ES-I3 (cell line): ENCODE measurements around the gene SEC24C.
A peak's percentile ranks its signal among the peaks of the same experiment; 100 is the strongest.
"Not testable (repeated sequence)": the region's sequence is repeated elsewhere in the genome, so short reads cannot be mapped to it uniquely, and the experiment has no call there.

ENCODE experiments used
- H3K36me3 ChIP-seq: 2 replicates; pipeline ENCODE4 v1.6.1; 2013; ENCODE audit warnings: mild to moderate bottlenecking, low read length, control low read depth, moderate library complexity; ENCODE audit not compliant: insufficient read depth
- H3K4me1 ChIP-seq: 2 replicates; pipeline ENCODE4 v1.6.1; 2013; ENCODE audit warnings: mild to moderate bottlenecking, control low read depth, low read length; ENCODE audit not compliant: insufficient read depth
- H3K9ac ChIP-seq: 2 replicates; pipeline ENCODE4 v1.6.1; 2013; ENCODE audit warnings: low read depth, mild to moderate bottlenecking, low read length, moderate library complexity
- H3K9me3 ChIP-seq: 2 replicates; pipeline ENCODE4 v1.6.1; 2013; ENCODE audit warnings: mild to moderate bottlenecking, low read length, moderate library complexity; ENCODE audit not compliant: control insufficient read depth, insufficient read depth

The SEC24C gene, protein sequence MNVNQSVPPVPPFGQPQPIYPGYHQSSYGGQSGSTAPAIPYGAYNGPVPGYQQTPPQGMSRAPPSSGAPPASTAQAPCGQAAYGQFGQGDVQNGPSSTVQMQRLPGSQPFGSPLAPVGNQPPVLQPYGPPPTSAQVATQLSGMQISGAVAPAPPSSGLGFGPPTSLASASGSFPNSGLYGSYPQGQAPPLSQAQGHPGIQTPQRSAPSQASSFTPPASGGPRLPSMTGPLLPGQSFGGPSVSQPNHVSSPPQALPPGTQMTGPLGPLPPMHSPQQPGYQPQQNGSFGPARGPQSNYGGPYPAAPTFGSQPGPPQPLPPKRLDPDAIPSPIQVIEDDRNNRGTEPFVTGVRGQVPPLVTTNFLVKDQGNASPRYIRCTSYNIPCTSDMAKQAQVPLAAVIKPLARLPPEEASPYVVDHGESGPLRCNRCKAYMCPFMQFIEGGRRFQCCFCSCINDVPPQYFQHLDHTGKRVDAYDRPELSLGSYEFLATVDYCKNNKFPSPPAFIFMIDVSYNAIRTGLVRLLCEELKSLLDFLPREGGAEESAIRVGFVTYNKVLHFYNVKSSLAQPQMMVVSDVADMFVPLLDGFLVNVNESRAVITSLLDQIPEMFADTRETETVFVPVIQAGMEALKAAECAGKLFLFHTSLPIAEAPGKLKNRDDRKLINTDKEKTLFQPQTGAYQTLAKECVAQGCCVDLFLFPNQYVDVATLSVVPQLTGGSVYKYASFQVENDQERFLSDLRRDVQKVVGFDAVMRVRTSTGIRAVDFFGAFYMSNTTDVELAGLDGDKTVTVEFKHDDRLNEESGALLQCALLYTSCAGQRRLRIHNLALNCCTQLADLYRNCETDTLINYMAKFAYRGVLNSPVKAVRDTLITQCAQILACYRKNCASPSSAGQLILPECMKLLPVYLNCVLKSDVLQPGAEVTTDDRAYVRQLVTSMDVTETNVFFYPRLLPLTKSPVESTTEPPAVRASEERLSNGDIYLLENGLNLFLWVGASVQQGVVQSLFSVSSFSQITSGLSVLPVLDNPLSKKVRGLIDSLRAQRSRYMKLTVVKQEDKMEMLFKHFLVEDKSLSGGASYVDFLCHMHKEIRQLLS

GRCh38 chr10:73743905-73744663 is at the start of gene SEC24C:
Gene SEC24C (plus strand): TSS chr10:73744372. CDS start chr10:73746833, 2,461 bp downstream.
- Histone ChIP-seq H3K36me3 (peaks cover 6% of the 10 kb centered on the region; the same call in 1 of the 2 replicates), H3K9ac (peak within 1 kb of the TSS; percentile 92), H3K4me1 (peaks cover 18% of the 10 kb centered on the region), H3K9me3 (no peaks in the 10 kb centered on the region)

DNA sequence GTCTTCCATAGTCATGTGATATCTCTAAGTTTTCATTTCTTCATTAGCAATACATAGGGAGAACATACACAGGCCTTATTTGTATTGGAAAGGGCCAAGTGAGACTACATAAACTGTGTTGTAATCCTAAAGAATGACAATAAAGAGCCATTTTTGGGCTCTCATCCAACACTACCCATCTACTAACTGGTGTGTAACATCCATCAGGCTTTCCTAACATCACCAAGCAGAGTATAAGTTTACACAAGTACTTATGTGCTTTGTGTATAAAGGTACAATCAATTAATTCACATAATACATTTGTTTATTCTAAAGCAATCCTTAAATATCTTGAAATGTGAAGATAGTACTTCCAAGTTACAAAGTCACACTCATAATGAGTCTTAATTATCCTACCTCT is 48.9 kb upstream of the SEC24C start:
- H3K36me3 ChIP-seq, H3K9ac ChIP-seq, H3K4me1 ChIP-seq, H3K9me3 ChIP-seq: not testable (repeated sequence)

GRCh38 chr10:73697675-73698159 is 46.5 kb upstream of the SEC24C start, which contains the start of gene AGAP5:
Gene AGAP5 (minus strand): TSS chr10:73698109. CDS start chr10:73697755, 354 bp downstream.
- H3K36me3 ChIP-seq, H3K9me3 ChIP-seq, H3K9ac ChIP-seq, H3K4me1 ChIP-seq: not testable (repeated sequence)

DNA sequence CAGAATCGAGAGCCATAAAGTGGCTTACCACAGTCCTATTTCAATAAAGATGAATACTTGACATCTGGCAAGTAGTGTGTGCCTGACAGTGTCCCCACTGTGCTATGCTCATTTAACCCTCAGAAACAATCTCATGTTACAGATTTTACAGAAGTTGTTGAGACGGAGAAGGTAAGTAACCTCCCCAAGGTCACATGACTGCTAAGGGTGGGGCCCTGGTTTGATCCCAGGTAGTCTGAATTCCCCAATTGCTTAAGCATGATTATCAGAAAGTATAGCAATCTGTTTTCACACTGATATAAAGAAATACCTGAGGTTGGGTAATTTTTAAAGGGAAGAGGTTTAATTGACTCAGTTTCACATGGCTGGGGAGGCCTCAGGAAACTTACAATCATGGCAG is 45.4 kb upstream of the SEC24C start:
- H3K9me3 ChIP-seq, H3K9ac ChIP-seq, H3K4me1 ChIP-seq, H3K36me3 ChIP-seq: not testable (repeated sequence)

GRCh38 chr10:73703924-73704323 is 40.2 kb upstream of the SEC24C start:
- not testable (repeated sequence) for H3K36me3 ChIP-seq, H3K9me3 ChIP-seq, H3K4me1 ChIP-seq, H3K9ac ChIP-seq

DNA sequence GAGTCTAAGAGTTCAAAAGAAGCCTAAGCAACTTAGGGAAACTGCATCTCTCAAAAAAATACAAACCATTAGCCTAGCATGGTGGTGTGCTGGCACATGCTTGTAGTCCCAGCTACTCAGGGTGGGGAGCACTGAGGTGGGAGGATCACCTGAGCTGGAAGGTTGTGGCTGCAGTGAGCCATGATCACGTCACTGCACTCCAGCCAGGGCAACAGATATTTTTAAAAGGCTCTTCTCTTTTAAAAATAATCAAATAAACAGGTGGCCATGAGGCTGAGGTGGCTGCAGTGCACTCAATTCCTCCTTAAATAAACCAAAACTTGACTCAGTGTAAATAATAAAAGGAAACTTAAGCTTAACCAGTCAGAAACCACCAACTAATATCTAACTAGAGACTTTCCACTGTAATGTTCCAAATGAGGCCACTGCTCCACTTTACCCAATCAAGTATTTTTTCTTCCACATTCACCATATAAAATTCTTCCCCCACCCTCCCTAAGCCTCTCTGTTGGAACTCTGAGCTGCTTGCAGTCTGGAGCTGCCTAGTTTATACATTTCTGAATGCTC is 38.6 kb upstream of the SEC24C start:
- H3K4me1 ChIP-seq, H3K9ac ChIP-seq, H3K36me3 ChIP-seq, H3K9me3 ChIP-seq: not testable (repeated sequence)

DNA sequence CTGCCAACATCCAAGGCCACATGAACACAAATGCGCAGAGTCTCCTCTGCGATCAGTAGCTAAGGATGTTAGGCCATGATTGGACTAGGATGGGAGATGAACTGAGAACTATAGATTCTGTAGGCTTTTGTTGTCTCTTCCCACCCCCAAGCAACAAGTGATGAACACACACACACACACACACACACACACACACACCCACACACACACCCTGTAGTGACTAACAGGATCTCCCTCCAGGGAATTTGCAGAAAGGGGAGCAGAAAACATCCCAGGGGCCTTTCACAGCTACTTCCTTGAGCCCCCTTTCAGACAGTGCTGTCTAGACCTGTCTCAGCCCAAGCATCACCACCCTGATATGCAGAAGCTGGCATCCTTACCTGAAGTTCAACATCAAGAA is 37.7 kb upstream of the SEC24C start:
- not testable (repeated sequence) for H3K4me1 ChIP-seq, H3K9me3 ChIP-seq, H3K9ac ChIP-seq, H3K36me3 ChIP-seq

DNA sequence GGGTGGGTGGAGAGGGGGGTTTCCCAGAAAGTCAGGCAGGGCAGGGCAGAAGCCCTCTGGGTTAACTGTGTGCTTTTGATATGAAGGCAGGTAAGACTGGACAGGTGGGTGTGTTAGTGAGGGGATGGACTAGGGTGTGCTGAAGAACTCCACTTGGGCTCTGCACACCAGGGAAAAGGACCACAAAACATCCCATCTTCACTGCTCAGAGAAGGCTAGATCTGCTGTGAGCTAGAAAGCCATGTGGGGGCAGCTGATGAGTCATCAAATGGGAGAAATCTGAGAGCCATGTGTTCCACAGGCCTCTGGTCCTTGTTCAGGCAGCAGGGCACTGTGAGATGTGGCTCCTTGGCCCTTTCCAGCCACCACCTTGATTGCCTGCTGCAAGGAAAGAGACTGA is 36.5 kb upstream of the SEC24C start:
- H3K9ac ChIP-seq, H3K4me1 ChIP-seq, H3K9me3 ChIP-seq, H3K36me3 ChIP-seq: not testable (repeated sequence)

GRCh38 chr10:73708122-73708521 is 36.0 kb upstream of the SEC24C start:
- not testable (repeated sequence) for H3K36me3 ChIP-seq, H3K9ac ChIP-seq, H3K9me3 ChIP-seq, H3K4me1 ChIP-seq

- not testable (repeated sequence) for H3K9ac ChIP-seq, H3K4me1 ChIP-seq, H3K9me3 ChIP-seq, H3K36me3 ChIP-seq
Observed at GRCh38 chr10:73711683-73712082, 32.5 kb upstream of the SEC24C start.

DNA sequence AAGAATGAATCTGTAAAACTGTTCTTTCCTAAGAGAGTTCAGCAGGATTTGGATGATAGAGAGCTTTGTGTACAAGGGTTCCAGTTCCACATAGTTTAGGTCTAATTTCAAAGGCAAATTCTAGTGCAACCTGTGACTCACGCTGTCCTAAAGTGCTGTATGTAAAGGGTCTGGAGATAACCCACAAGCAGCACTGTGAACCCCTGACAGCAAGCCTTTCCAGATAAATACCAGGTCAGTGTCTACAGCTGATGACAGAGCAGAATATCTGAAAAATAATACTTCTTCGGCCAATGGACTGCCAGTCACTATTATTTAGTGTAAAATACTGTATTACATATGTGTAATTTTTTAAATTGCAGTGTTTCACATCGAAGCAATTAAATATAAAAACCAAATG is 30.3 kb upstream of the SEC24C start:
- H3K9ac ChIP-seq, H3K36me3 ChIP-seq, H3K4me1 ChIP-seq, H3K9me3 ChIP-seq: not testable (repeated sequence)

GRCh38 chr10:73714483-73714882 is 29.7 kb upstream of the SEC24C start:
- H3K36me3 ChIP-seq, H3K9me3 ChIP-seq, H3K4me1 ChIP-seq, H3K9ac ChIP-seq: not testable (repeated sequence)

- not testable (repeated sequence) for H3K9me3 ChIP-seq, H3K36me3 ChIP-seq, H3K4me1 ChIP-seq, H3K9ac ChIP-seq
Observed at GRCh38 chr10:73715179-73716156, 28.7 kb upstream of the SEC24C start.
